ENCODE measurements around the gene CLDN17. TPM values are rescaled to one million over a fixed set of nuclear protein-coding genes. Genes with fewer than 3 reads are reported as not detected.

The CLDN17 gene, protein sequence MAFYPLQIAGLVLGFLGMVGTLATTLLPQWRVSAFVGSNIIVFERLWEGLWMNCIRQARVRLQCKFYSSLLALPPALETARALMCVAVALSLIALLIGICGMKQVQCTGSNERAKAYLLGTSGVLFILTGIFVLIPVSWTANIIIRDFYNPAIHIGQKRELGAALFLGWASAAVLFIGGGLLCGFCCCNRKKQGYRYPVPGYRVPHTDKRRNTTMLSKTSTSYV
- total RNA-seq: 1.1 TPM

DNA sequence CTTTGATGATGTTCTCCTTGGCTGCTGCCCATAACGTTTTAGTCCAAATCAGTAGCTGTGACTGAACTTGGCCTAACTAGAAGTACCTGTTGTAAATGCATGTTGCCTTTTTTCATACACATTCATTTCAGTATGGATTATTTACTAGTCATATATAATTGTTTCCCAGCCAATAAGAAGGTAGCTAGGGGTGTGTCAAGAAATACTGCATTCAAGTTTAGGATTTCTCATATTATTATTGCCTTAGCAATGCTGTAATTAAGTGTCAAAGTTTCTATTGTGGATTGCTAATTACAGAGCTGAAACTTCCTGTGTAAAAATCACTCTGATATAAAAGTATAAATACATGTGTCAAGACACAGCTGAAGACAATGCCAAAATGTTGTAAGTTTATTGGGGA is at the start of gene CLDN17:
CLDN17 (minus strand) TSS at position 101 of the 400 bp plus-strand sequence. CDS start 188 bp downstream, outside the sequence.
- no peak for DNase-seq

GRCh38 chr21:30216041-30216723 is 49.6 kb upstream of the CLDN17 start, which contains the start of gene CLDN8:
Gene CLDN8 (minus strand): TSS chr21:30216097. CDS start chr21:30215925, 172 bp downstream.
- DNase-seq: no peak

- no peak for DNase-seq
Measured at GRCh38 chr21:30211071-30211470, 44.5 kb upstream of the CLDN17 start.

DNA sequence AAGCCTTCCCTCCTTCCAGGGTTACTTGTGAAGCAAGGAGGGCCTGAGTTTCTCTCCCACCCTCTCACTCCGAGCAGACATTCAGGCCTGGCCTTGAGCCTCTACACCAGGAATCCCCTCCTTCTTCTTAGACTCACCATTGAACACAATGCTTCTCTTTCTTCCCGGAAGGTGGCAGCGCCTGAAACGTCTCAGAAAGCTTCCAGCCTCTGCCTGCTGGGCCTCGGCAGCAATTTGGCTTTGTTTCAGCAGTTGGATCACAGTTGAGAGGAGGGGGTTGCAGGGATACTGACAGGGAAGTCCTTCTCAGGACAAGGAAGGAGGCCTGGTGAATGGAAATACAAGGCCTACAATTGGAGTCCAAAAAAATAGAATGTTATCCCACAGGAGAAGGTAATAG is 43.0 kb upstream of the CLDN17 start:
- DNase-seq: no peak

- no peak for DNase-seq
Measured at GRCh38 chr21:30207252-30207579, 40.6 kb upstream of the CLDN17 start.

GRCh38 chr21:30206551-30207251 is 40.1 kb upstream of the CLDN17 start:
- no peak for DNase-seq

GRCh38 chr21:30200000-30200399 is 33.4 kb upstream of the CLDN17 start:
- no peak for DNase-seq

DNA sequence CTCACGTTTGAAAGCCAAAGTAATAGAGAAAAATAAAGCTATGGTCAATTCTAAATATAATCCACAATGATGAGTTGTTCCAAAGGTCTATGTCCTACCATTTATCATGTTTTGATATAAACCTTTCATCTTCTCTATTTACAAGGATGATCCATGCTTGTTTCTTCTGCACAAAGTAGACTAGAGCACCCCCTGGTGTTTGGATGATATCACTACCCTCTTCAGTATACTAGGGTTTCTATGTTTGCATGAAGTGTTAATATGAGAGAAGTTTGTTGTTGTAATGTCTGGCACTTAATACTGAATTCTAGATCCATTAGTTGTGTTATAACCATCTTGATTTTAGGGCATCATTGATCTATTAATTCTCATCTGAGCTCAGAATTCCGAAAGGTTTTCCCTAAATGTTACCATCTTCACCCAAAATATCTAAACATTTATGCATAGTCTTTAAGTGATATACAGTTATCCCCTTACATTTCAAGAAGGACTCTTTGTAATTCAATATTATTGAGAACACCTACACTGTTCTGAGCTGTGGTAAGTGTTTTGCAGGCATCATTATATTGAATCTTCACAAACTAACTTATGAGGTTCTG is 28.2 kb upstream of the CLDN17 start:
- no peak for DNase-seq

DNA sequence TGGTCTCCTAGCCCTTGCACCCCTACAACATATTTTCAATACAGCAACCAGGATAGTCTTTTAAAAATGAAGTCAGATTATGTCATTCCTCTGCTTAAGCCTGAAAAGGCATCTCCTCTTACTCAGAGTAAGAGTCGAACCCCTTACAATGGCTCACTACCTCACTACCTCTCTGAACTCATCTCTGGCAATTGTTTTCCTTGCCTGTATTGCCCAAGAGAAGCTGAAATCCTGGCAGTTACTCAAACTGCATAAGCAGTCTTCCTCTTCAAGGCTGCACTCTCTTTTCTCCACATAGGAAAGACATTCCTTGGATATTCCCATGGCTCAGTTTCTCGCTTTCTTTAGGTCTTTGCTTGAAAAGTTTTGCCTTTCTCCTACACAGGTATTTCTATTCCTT is 26.6 kb upstream of the CLDN17 start:
- DNase-seq: no peak

DNA sequence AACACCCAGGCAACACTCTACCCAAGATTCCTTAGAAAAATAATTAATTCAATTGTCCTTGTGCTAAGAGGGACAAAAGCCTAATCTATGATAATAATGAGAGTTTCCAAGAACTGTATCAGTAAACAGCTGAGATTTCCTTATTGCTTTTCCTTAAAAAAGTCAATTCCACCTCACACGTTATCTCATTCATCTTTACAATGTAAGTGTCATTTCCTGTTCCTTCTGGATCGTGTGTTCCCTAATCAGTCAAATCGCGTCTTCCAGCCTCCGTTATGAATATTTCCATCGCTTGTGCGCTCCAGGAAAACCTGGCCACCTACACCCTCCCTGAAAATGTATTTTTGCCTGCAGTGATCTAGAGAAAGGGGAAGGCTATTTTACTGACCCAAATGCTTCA is 23.9 kb upstream of the CLDN17 start:
- no peak for DNase-seq

GRCh38 chr21:30189773-30190172 is 23.2 kb upstream of the CLDN17 start:
- DNase-seq: no peak

DNA sequence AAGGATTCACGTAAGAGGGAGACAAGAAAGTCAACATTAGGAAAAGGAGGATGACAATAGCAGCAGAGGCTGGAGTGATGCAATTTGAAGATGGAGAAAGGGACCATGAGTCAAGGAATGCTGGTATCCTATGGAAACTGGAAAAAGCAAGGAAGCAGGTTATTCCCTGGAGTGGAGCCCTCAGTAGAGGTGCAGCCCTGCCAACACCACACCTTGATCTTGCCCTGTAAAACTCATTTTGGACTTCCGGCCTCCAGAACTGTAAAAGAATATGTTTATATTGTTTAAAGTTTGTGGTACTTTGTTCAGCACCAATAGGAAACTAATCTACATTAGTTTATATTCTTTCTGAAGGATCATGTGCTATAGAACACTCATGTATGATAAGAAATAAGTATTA is 19.6 kb upstream of the CLDN17 start:
- no peak for DNase-seq

GRCh38 chr21:30168086-30168485 is 1.5 kb upstream of the CLDN17 start:
- no peak for DNase-seq

DNA sequence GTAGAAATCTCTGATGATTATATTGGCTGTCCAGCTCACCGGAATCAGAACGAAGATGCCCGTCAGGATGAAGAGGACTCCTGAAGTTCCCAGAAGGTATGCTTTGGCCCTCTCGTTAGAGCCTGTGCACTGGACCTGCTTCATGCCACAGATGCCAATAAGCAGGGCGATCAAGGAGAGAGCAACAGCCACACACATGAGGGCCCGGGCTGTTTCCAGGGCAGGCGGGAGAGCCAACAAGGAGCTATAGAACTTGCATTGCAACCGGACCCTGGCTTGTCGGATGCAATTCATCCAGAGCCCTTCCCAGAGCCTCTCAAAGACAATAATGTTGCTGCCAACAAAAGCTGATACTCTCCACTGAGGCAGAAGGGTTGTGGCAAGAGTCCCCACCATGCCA is 434 bp downstream of the CLDN17 start:
- no peak for DNase-seq

DNA sequence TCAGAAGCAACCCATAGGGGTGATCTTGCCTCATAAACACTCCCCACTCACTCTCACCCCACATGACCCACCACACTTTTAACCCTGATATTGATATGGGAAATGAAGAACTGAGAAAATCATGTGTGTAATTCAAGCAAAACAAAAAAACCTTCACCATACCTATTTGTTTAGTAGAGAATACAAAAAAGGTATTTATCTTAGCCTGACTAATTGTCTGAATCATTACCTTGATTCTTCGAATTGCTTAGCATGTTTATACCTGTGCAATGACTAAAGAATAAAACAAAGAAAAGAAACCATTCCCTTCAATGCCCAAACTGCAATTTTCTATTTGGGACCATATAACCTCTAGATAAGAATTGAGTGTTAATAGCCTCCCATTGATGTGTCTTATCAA is 1.8 kb downstream of the CLDN17 start:
- no peak for DNase-seq

DNA sequence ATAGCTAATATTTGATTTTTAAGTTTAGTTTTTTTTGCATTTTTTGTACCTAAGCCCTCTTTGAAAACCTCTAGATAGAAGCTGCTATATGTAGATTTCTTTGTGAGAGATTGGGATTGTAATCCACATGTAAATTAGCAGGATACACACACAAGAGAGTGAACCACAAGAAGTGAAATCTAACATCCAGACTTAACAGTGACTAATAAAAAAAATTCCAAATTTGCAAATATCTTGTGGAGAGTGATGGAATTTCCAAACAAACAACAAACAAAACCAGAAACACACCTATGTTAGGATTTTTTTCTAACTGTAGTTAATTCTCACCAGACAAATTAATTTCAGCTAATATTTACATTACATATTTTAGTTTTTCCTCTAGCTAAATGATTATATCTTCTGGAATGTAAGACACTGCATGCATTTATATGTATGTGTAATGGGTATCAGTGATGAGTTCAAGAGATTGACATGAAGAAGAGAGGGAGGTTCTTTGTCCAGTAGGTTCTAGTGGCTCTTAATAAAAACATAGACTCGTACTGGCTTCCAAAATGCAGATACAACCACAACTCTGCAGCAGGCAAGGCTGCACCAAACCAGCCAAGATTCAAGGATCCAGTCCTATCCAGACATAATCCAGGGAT is 12.8 kb downstream of the CLDN17 start:
- DNase-seq: no peak

DNA sequence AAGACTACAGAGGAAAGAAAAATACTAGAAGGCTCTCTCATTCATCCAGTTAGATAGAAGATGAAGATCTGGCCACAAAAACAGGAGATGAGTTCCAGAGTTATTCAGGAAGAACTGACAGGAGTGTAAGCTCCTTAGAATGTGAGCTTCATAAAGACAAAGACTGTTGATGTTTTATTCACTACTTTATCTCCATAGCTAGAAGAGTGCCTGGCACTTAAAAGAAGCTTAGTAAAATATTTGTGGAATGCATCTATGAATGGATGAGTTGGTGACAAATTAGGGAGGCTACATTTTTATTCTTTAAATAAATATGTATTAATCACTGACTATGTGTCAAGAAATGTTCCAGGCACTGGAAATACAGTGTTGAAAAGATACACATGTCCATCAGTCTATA is 13.8 kb downstream of the CLDN17 start:
- no peak for DNase-seq

DNA sequence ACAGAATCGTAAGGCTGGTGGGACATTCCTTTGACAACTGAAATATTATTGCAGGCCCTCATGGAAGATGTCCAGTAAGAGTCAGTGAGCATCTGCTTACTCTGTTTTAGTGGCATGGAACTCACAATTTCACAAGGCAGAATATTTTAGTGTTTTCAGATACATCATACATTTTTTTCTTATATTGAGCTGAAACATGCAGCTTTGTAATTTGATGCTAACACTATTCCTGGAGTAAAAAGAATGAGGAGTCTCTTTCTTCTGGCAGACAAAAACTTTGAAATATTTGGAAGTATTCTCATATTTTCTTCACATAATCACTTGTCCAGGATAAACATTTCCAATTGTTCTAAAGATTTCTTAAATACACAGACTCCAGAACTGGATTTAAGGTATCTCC is 17.7 kb downstream of the CLDN17 start:
- peak; percentile 15 for DNase-seq

- DNase-seq: no peak
Measured at GRCh38 chr21:30146558-30147282, 19.9 kb downstream of the CLDN17 start.

GRCh38 chr21:30138483-30138882 is 28.1 kb downstream of the CLDN17 start:
- DNase-seq: no peak

- DNase-seq: no peak
Measured at GRCh38 chr21:30129246-30129645, 37.4 kb downstream of the CLDN17 start.

DNA sequence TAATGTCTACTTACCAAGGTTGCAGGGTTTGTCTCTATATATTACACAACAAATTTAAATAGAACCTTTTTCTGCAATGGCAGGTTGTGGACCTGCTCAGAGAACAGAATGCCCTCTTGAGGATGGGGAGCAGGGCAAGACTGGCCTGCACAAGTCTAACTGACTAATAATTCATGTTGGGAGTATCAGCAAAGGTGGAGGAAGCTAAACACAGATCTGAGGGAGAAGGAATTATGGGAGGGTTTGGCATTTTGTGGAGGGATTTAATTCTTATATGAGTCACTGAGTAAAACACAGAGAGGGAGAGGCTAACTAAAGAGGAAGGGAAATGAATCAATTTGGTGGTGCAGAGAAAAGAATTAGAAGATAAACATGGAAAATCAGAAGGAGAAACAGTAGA is 40.0 kb downstream of the CLDN17 start:
- no peak for DNase-seq

All from skin of body (tissue), 2 donors.